A549 (cell line): Measurements from ENCODE around the gene TTL. TPM values are rescaled to one million over a fixed set of nuclear protein-coding genes. Genes with fewer than 3 reads are reported as not detected.
"Not testable (repeated sequence)": the region's sequence is repeated elsewhere in the genome, so short reads cannot be mapped to it uniquely, and the experiment has no call there.

Experiments used
- ATAC-seq, 2 experiments: fragments of 200-7000 bp in 1 of 2; fragments of >200 bp in 1 of 2; cut with Nextera tagmentation in 1 of 2; cut with Tn5 transposase in 1 of 2; 3 replicates each; pipeline versions ENCODE4 v1.8.0 to v1.9.1; 2018 to 2020; ENCODE audit warnings: mild to moderate bottlenecking in 1 of 2, moderate library complexity in 1 of 2
- CTCF ChIA-PET: fragments of 300-600 bp; sonication (Branson Sonifier 250); formaldehyde crosslinking; extraction: SDS; loops from one replicate; lab custom pipeline; 2021; ENCODE audit warnings: antibody characterized with exemption, inconsistent platforms; lab: Yijun Ruan, JAX
- POLR2A ChIA-PET: fragments of 350-600 bp; formaldehyde crosslinking; extraction: SDS; loops from one replicate; lab custom pipeline; 2021; ENCODE audit warnings: antibody characterized with exemption, inconsistent platforms; lab: Yijun Ruan, JAX
- DNase-seq, 2 experiments: peaks; one replicate each; pipeline versions ENCODE4 v3.0.0 to v3.0.0-alpha.2; 2011 to 2016; ENCODE audit warnings: low read depth in 1 of 2, low spot score in 1 of 2
- FAIRE-seq: peaks from 2 replicates; lab custom pipeline; 2011; peaks lifted over from hg19 to GRCh38; lab: Jason Lieb, UNC
- H3K27ac ChIP-seq, 2 experiments: fragments of >200 bp; sonication (Bioruptor Twin); formaldehyde crosslinking; 3 replicates each; pipeline ENCODE4 v1.5.1; 2016 to 2017
- H3K4me1 ChIP-seq: fragments of >200 bp; sonication (Bioruptor Twin); formaldehyde crosslinking; 3 replicates; pipeline ENCODE4 v1.6.1; 2016
- H3K4me2 ChIP-seq: fragments of >200 bp; sonication (Bioruptor Twin); formaldehyde crosslinking; 3 replicates; pipeline ENCODE4 v1.6.1; 2016
- H3K4me3 ChIP-seq: fragments of >200 bp; sonication (Bioruptor Twin); formaldehyde crosslinking; 3 replicates; pipeline ENCODE4 v1.5.1; 2016
- H3K9me3 ChIP-seq: fragments of >200 bp; sonication (Bioruptor Twin); formaldehyde crosslinking; 3 replicates; pipeline ENCODE4 v1.6.1; 2016
- GATA3 ChIP-seq: IDR thresholded peaks from 2 replicates; pipeline ENCODE4 v1.6.1; 2012; ENCODE audit warnings: borderline replicate concordance
- HOXB13 ChIP-seq: fragments of 250-450 bp; sonication (Bioruptor Pico); IDR thresholded peaks from 2 replicates; pipeline ENCODE4 v1.5.0; 2020; ENCODE audit warnings: low read depth, mild to moderate bottlenecking, moderate library complexity
- KDM5A ChIP-seq: fragments of 200-600 bp; sonication (generic); IDR thresholded peaks from 2 replicates; pipeline ENCODE4 v1.6.1; 2016; ENCODE audit warnings: antibody characterized with exemption, mild to moderate bottlenecking
- ZFP36 ChIP-seq: fragments of 450-650 bp; IDR thresholded peaks from 2 replicates; pipeline ENCODE4 v1.6.1; 2014; ENCODE audit warnings: borderline replicate concordance; ENCODE audit not compliant: partially characterized antibody
- ZNF302 ChIP-seq: fragments of 250-450 bp; sonication (Bioruptor Pico); IDR thresholded peaks from 2 replicates; pipeline ENCODE4 v1.9.0; 2021; ENCODE audit warnings: inconsistent platforms, mild to moderate bottlenecking, moderate library complexity
- WGBS: methylation state at CpG from one replicate; pipeline ENCODE4 v1.1.6; 2017; ENCODE audit errors: missing lambda C conversion rate; 5-methylcytosine and 5-hydroxymethylcytosine counted together
- polyA plus RNA-seq, 4 experiments: library from polyadenylated mRNA; depleted of rRNA in 3 of 4; stranded (reverse); fragments of >200 nt; fragmentation: RNase III in 1 of 4; extraction: RNeasy Plus Mini Kit Qiagen cat#74134 plus additional on column Dnase treatment in 1 of 4; gene quantifications; 2 replicates in 3 of 4; 3 replicates in 1 of 4; pipeline ENCODE4 v1.2.3, GENCODE V29; 2011 to 2017

Gene TTL
- polyA plus RNA-seq, 2 of the 4 experiments (the other 2 are of a cell fraction): 29.7 to 33.1 TPM

- FAIRE-seq, DNase-seq, H3K4me1 ChIP-seq, H3K27ac ChIP-seq, H3K4me3 ChIP-seq, POLR2A ChIA-PET, H3K9me3 ChIP-seq, H3K4me2 ChIP-seq, ATAC-seq: not testable (repeated sequence)
- WGBS: 72% methylated on average over 18 of the region's 33 CpGs
- CTCF ChIA-PET: interaction anchor here (0.6 to 1.8 kb wide), 3 partner anchors 25 to 175 kb away, joined by 3 to 10 read pairs (median 3); no protein-coding TSS in a partner anchor
Observed at GRCh38 chr2:112434890-112435715, 46.9 kb upstream of the TTL start.

- DNase-seq, ATAC-seq, POLR2A ChIA-PET, H3K4me3 ChIP-seq, H3K4me1 ChIP-seq, FAIRE-seq, H3K4me2 ChIP-seq, H3K27ac ChIP-seq, H3K9me3 ChIP-seq: not testable (repeated sequence)
- 85% methylated on average over 12 of the region's 18 CpGs for WGBS
- CTCF ChIA-PET: interaction anchor here (1.8 kb wide), 1 partner anchor 176 kb away, joined by 10 read pairs; no protein-coding TSS in a partner anchor
Observed at GRCh38 chr2:112435716-112436431, 46.1 kb upstream of the TTL start.

- DNase-seq, H3K9me3 ChIP-seq, H3K4me3 ChIP-seq, H3K4me2 ChIP-seq, H3K4me1 ChIP-seq, ATAC-seq, FAIRE-seq, H3K27ac ChIP-seq, POLR2A ChIA-PET: not testable (repeated sequence)
- WGBS: 56% methylated on average over 6 of the region's 10 CpGs
- CTCF ChIA-PET: interaction anchor here (1.4 kb wide), 1 partner anchor 315 kb away, joined by 5 read pairs; no protein-coding TSS in a partner anchor
Observed at GRCh38 chr2:112436993-112437392, 45.0 kb upstream of the TTL start.

GRCh38 chr2:112437405-112437831 lies 44.5 kb upstream of the TTL start:
- H3K4me2 ChIP-seq, POLR2A ChIA-PET, H3K4me1 ChIP-seq, ATAC-seq, H3K9me3 ChIP-seq, H3K4me3 ChIP-seq, FAIRE-seq, DNase-seq, H3K27ac ChIP-seq: not testable (repeated sequence)
- CTCF ChIA-PET: interaction anchor here (1.4 kb wide), 1 partner anchor 316 kb away, joined by 5 read pairs; no protein-coding TSS in a partner anchor
- 40% methylated on average over 11 of the region's 16 CpGs for WGBS

- ATAC-seq, H3K27ac ChIP-seq, H3K9me3 ChIP-seq, POLR2A ChIA-PET, H3K4me1 ChIP-seq, FAIRE-seq, DNase-seq, H3K4me3 ChIP-seq, H3K4me2 ChIP-seq: not testable (repeated sequence)
- 64% methylated on average over 6 of the region's 6 CpGs for WGBS
- CTCF ChIA-PET: interaction anchor here (1.2 kb wide), 1 partner anchor 9 kb away, joined by 3 read pairs; no protein-coding TSS in a partner anchor
Observed at GRCh38 chr2:112438603-112439261, 43.2 kb upstream of the TTL start.

- H3K4me2 ChIP-seq, H3K4me1 ChIP-seq, FAIRE-seq, ATAC-seq, H3K4me3 ChIP-seq, H3K9me3 ChIP-seq, CTCF ChIA-PET, H3K27ac ChIP-seq, POLR2A ChIA-PET, DNase-seq: not testable (repeated sequence)
- 63% methylated on average over 1 of the region's 1 CpG for WGBS
Observed at GRCh38 chr2:112444256-112444655, 37.7 kb upstream of the TTL start.

GRCh38 chr2:112449854-112450253 lies 32.1 kb upstream of the TTL start:
- FAIRE-seq (no peak), ATAC-seq (no peak), DNase-seq (no peak)
- Histone ChIP-seq H3K4me2 (no peak overlapping the region), H3K27ac (no peak overlapping the region), H3K9me3 (peaks cover 13% of the 10 kb centered on the region; the same call in 2 of the 3 replicates), H3K4me1 (no peaks in the 10 kb centered on the region), H3K4me3 (no peak overlapping the region)
- 48% methylated on average over 4 of the region's 4 CpGs for WGBS
- ChIA-PET CTCF (interaction anchor here (0.6 to 2.2 kb wide), 2 partner anchors 31 to 149 kb away, joined by 3 to 5 read pairs; no protein-coding TSS in a partner anchor), POLR2A (no interaction called here)
- TF ChIP-seq HOXB13 (CRISPR knock-in tag) (no peak), GATA3 (no peak), ZNF302 (CRISPR knock-in tag) (no peak), ZFP36 (no peak), KDM5A (no peak)
